ENCODE data around the gene PCLO. TPM values are rescaled to one million over a fixed set of nuclear protein-coding genes. Genes with fewer than 3 reads are reported as not detected.

PCLO gene
- total and polyA plus RNA-seq, 2 of the 4 experiments (the other 2 are of a cell fraction): under 0.01 to 0.05 TPM

DNA sequence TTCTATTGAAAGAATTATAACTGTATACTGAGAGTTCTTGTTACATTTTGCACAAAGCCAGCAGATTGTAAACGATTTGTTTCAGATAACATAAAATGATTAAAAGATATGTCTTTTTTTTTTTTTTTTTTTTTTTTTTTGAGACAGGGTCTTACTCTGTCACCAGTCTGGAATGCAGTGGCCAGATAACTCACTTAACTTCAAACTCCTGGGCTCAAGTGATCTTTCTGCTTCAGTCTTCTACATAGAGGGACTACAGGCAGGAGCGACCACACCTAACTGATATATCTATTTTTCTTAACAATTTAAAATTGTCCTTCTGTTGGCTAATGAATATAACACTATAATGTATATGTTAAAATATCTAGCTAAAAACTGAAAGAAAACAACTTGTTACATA is 401.9 kb downstream of the PCLO start:
- 0 out of 2 replicates have a peak, but pooled peaks cover 2% of the 10 kb centered on the region for H3K4me1 ChIP-seq (ENCODE audit: control insufficient read depth, insufficient read depth, low read length)
- TF ChIP-seq RAD21 (IDR thresholded peaks at IDR 0.05; ENCODE audit: low read length) (no peak), RFX5 (IDR thresholded peaks at IDR 0.05; ENCODE audit: low read depth, low read length) (no peak), MXI1 (IDR thresholded peaks at IDR 0.05; ENCODE audit: borderline replicate concordance, low read depth, low read length) (no peak), CHD1 (IDR thresholded peaks at IDR 0.05; ENCODE audit: low read depth, low read length) (no peak), RCOR1 (IDR thresholded peaks at IDR 0.05; ENCODE audit: insufficient replicate concordance, low read length) (no peak), MAFK (IDR thresholded peaks at IDR 0.05; ENCODE audit: low read depth, low read length) (no peak), CEBPB (IDR thresholded peaks at IDR 0.05; ENCODE audit: low read depth, low read length) (no peak), NFE2L2 (IDR thresholded peaks at IDR 0.05; ENCODE audit: low read depth, low read length) (no peak), MAZ (IDR thresholded peaks at IDR 0.05; ENCODE audit: borderline replicate concordance, low read depth, low read length) (no peak), POLR2A (IDR thresholded peaks at IDR 0.05; ENCODE audit: low read depth, low read length) (no peak), SMC3 (IDR thresholded peaks at IDR 0.05; ENCODE audit: low read depth, low read length) (no peak), CTCF (conservative IDR thresholded peaks at IDR 0.05; ENCODE audit: low read depth, low read length) (no peak), FOS (IDR thresholded peaks at IDR 0.05; ENCODE audit: low read depth, low read length) (no peak), BHLHE40 (IDR thresholded peaks at IDR 0.05; ENCODE audit: low read depth, low read length) (no peak)
- TF ChIP-seq, protein P1, sequence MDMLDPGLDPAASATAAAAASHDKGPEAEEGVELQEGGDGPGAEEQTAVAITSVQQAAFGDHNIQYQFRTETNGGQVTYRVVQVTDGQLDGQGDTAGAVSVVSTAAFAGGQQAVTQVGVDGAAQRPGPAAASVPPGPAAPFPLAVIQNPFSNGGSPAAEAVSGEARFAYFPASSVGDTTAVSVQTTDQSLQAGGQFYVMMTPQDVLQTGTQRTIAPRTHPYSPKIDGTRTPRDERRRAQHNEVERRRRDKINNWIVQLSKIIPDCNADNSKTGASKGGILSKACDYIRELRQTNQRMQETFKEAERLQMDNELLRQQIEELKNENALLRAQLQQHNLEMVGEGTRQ (IDR thresholded peaks at IDR 0.05; ENCODE audit: low read depth, low read length): no peak
- TF ChIP-seq, protein P2, sequence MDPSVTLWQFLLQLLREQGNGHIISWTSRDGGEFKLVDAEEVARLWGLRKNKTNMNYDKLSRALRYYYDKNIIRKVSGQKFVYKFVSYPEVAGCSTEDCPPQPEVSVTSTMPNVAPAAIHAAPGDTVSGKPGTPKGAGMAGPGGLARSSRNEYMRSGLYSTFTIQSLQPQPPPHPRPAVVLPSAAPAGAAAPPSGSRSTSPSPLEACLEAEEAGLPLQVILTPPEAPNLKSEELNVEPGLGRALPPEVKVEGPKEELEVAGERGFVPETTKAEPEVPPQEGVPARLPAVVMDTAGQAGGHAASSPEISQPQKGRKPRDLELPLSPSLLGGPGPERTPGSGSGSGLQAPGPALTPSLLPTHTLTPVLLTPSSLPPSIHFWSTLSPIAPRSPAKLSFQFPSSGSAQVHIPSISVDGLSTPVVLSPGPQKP (IDR thresholded peaks at IDR 0.05; ENCODE audit: borderline replicate concordance, low read depth, low read length): no peak
- no peaks in the 10 kb centered on the region for H3K36me3 ChIP-seq (ENCODE audit: control insufficient read depth, insufficient read depth, low read length)
- dilution Hi-C loops (cut with HindIII; ENCODE audit: low sequenced_read_pairs, unreplicated experiment): no loop called here
- no peak overlapping the region for H4K8ac ChIP-seq (ENCODE audit: low read depth in 2 of 2, low read length in 2 of 2)
- H4K20me1 ChIP-seq (ENCODE audit: insufficient read depth, low read length): no peaks in the 10 kb centered on the region
- CTCF ChIA-PET: no interaction called here
- H2BK5ac ChIP-seq (ENCODE audit: low read depth, low read length, poor library complexity, severe bottlenecking): no peak overlapping the region
- H3K4me2 ChIP-seq (ENCODE audit: low read depth, low read length): no peak overlapping the region
- no peak overlapping the region for H4K5ac ChIP-seq (ENCODE audit: low read depth, low read length)
- H2BK120ac ChIP-seq (ENCODE audit: low read depth, low read length): no peak overlapping the region
- POLR2A ChIA-PET (ENCODE audit: unreplicated experiment): no interaction called here
- H3K14ac ChIP-seq (replicated peaks; ENCODE audit: low read depth, low read length): no peak overlapping the region
- H2AK5ac ChIP-seq (ENCODE audit: low read depth, low read length): no peak overlapping the region
- H3K56ac ChIP-seq (ENCODE audit: extremely low read depth, insufficient read depth, low read length): no peak overlapping the region
- peaks cover 2% of the 10 kb centered on the region; the same call in 1 of the 2 replicates for H3K9me1 ChIP-seq (ENCODE audit: insufficient read depth, low read length)
- ATAC-seq (ENCODE audit: low read depth): no peak
- H3K27me3 ChIP-seq (ENCODE audit: control insufficient read depth, insufficient read depth, low read length): no peaks in the 10 kb centered on the region
- no peak overlapping the region for H3K9ac ChIP-seq (ENCODE audit: low read depth, low read length)
- no peaks in the 10 kb centered on the region for H3K79me1 ChIP-seq (ENCODE audit: low read depth in 1 of 2, low read length in 2 of 2)
- no peak overlapping the region for H2BK15ac ChIP-seq (ENCODE audit: low read depth, low read length)
- in situ Hi-C loops (cut with MboI; ENCODE audit: low sequenced_read_pairs): no loop called here
- H3K4me3 ChIP-seq (ENCODE audit: insufficient read depth, low read depth, low read length): no peak overlapping the region
- DNase-seq: peak; percentile 7
- no peak overlapping the region for H3K27ac ChIP-seq (ENCODE audit: insufficient read depth, low read length)
- no peak overlapping the region for H3K23ac ChIP-seq (ENCODE audit: low read depth, low read length)
- H3K9me3 ChIP-seq (ENCODE audit: control insufficient read depth, insufficient read depth, low read length): no peaks in the 10 kb centered on the region
- no peak overlapping the region for H3K18ac ChIP-seq (ENCODE audit: low read depth, low read length)
- no TSS peak for BruUV-seq (replicated peaks)
- H3K4ac ChIP-seq (ENCODE audit: low read depth, low read length): no peak overlapping the region
- H4K91ac ChIP-seq (ENCODE audit: insufficient read depth, low read depth, low read length): no peak overlapping the region
- no CpG with 5 or more reads among the region's 2 CpGs for WGBS, 2 experiments (ENCODE audit: extremely low coverage in 2 of 2, insufficient read length in 1 of 2)
- no peak overlapping the region for H2AFZ ChIP-seq (replicated peaks; ENCODE audit: low read length, poor library complexity)
- H2BK20ac ChIP-seq (ENCODE audit: low read depth, low read length): no peak overlapping the region
- no peak overlapping the region for H2AK9ac ChIP-seq (replicated peaks; ENCODE audit: low read depth, low read length, poor library complexity)
- intact Hi-C loops (cut with micrococcal nuclease): no loop called here
